KOPT-K1 (cell line): ENCODE measurements around the gene POLE.

Source experiments
- H3K27ac ChIP-seq: fragments of 200-600 bp; sonication (generic); 2 replicates; pipeline ENCODE4 v1.5.1; 2016; ENCODE audit warnings: antibody characterized with exemption, mild to moderate bottlenecking, low read depth, low read length; ENCODE audit not compliant: poor library complexity, severe bottlenecking
- H3K36me3 ChIP-seq: fragments of 200-600 bp; sonication (generic); 2 replicates; pipeline ENCODE4 v1.5.1; 2017; ENCODE audit warnings: antibody characterized with exemption, mild to moderate bottlenecking, low read length, moderate library complexity; ENCODE audit not compliant: insufficient read depth
- H3K9me3 ChIP-seq: fragments of 200-600 bp; sonication (generic); 2 replicates; pipeline ENCODE4 v1.5.1; 2017; ENCODE audit warnings: antibody characterized with exemption, low read length, mild to moderate bottlenecking; ENCODE audit not compliant: insufficient read depth, poor library complexity, severe bottlenecking

Gene POLE

GRCh38 chr12:132584429-132584828, 102.7 kb downstream of the POLE start:
- no peak overlapping the region for H3K27ac ChIP-seq
- peaks cover 34% of the 10 kb centered on the region; the same call in 1 of the 2 replicates for H3K36me3 ChIP-seq
- H3K9me3 ChIP-seq: no peaks in the 10 kb centered on the region

- Histone ChIP-seq H3K27ac (no peak overlapping the region), H3K9me3 (no peaks in the 10 kb centered on the region)
These were observed 103.4 kb downstream of the POLE start for GRCh38 chr12:132583736-132584135.

GRCh38 chr12:132583411-132583710, 103.8 kb downstream of the POLE start:
- H3K36me3 ChIP-seq: peaks cover 44% of the 10 kb centered on the region; the same call in 1 of the 2 replicates
- no peak overlapping the region for H3K27ac ChIP-seq
- H3K9me3 ChIP-seq: no peaks in the 10 kb centered on the region

More at GRCh38 chr12:132583736-132584135, 103.4 kb downstream of the POLE start:
- H3K36me3 ChIP-seq: peaks cover 40% of the 10 kb centered on the region; the same call in 1 of the 2 replicates

GRCh38 chr12:132582582-132583410, 104.3 kb downstream of the POLE start:
- no peaks in the 10 kb centered on the region for H3K9me3 ChIP-seq
- H3K36me3 ChIP-seq: peaks cover 50% of the 10 kb centered on the region
- H3K27ac ChIP-seq: no peak overlapping the region

GRCh38 chr12:132582058-132582420, 105.1 kb downstream of the POLE start:
- H3K9me3 ChIP-seq: no peaks in the 10 kb centered on the region
- no peak overlapping the region for H3K27ac ChIP-seq
- peaks cover 57% of the 10 kb centered on the region for H3K36me3 ChIP-seq

GRCh38 chr12:132581348-132582057, 105.6 kb downstream of the POLE start:
- H3K27ac ChIP-seq: no peak overlapping the region
- no peaks in the 10 kb centered on the region for H3K9me3 ChIP-seq
- peaks cover 63% of the 10 kb centered on the region for H3K36me3 ChIP-seq

GRCh38 chr12:132580701-132581292, 106.3 kb downstream of the POLE start:
- Histone ChIP-seq H3K9me3 (no peaks in the 10 kb centered on the region), H3K36me3 (peaks cover 69% of the 10 kb centered on the region), H3K27ac (no peak overlapping the region)

- no peak overlapping the region for H3K27ac ChIP-seq
- peaks cover 77% of the 10 kb centered on the region for H3K36me3 ChIP-seq
- H3K9me3 ChIP-seq: no peaks in the 10 kb centered on the region
These were observed 107.4 kb downstream of the POLE start for GRCh38 chr12:132579744-132580143.

GRCh38 chr12:132578826-132579225, 108.3 kb downstream of the POLE start:
- Histone ChIP-seq H3K9me3 (no peaks in the 10 kb centered on the region), H3K36me3 (peaks cover 84% of the 10 kb centered on the region), H3K27ac (no peak overlapping the region)

- peaks cover 90% of the 10 kb centered on the region for H3K36me3 ChIP-seq
These were observed 109.0 kb downstream of the POLE start for GRCh38 chr12:132578118-132578517.

GRCh38 chr12:132577191-132577920, 109.8 kb downstream of the POLE start:
- Histone ChIP-seq H3K27ac (no peak overlapping the region), H3K36me3 (peaks cover 90% of the 10 kb centered on the region), H3K9me3 (no peaks in the 10 kb centered on the region)

More at GRCh38 chr12:132578118-132578517, 109.0 kb downstream of the POLE start:
- no peaks in the 10 kb centered on the region for H3K9me3 ChIP-seq
- H3K27ac ChIP-seq: no peak overlapping the region

- no peak overlapping the region for H3K27ac ChIP-seq
- H3K9me3 ChIP-seq: no peaks in the 10 kb centered on the region
- H3K36me3 ChIP-seq: peaks cover 90% of the 10 kb centered on the region
These were observed 110.4 kb downstream of the POLE start for GRCh38 chr12:132576701-132577100.

- peaks cover 87% of the 10 kb centered on the region for H3K36me3 ChIP-seq
- no peaks in the 10 kb centered on the region for H3K9me3 ChIP-seq
- no peak overlapping the region for H3K27ac ChIP-seq
These were observed 111.5 kb downstream of the POLE start for GRCh38 chr12:132575661-132576060.

GRCh38 chr12:132574271-132574996, 112.7 kb downstream of the POLE start:
- H3K9me3 ChIP-seq: no peaks in the 10 kb centered on the region
- no peak overlapping the region for H3K27ac ChIP-seq
- H3K36me3 ChIP-seq: peaks cover 90% of the 10 kb centered on the region
